ENCODE data around the gene HLF. TPM values are rescaled to one million over a fixed set of nuclear protein-coding genes. Genes with fewer than 3 reads are reported as not detected.

HLF gene
- total RNA-seq, 1 experiment from 2014 or later = not detected

DNA sequence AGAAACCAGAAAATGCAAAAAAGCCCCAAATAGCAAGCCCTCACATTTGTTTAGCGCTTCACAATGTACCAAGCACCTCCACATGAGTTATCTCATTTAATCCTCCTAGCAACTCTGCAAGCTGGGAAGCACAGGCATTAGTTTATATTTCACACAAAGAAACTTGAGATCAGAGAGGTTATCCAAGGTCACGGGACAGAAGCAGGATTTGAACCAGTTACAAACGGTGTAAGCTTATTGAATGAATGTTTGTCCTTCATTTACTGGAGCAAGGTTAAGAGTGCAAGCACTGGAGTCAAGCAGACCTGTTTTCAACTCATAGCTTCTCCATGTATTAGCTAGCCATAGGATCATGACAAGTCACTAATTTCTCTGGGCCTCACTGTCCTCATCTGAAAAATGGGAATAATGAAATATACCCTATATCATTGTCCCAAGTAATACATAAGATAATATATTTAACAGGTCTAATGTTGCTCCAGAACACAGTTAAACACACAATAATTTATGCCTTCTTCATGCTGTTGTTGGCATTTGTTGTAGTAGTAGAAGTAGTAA is 6.1 kb upstream of the HLF start:
- Histone ChIP-seq H3K79me2 (ENCODE audit: low read depth) (no peaks in the 10 kb centered on the region), H3K4me1 (replicated peaks; ENCODE audit: insufficient read depth) (0 out of 2 replicates have a peak, but pooled peaks cover 4% of the 10 kb centered on the region), H3K9me2 (ENCODE audit: insufficient read depth) (no peaks in the 10 kb centered on the region; the same call in 1 of the 2 replicates), H4K20me1 (ENCODE audit: insufficient read depth) (no peaks in the 10 kb centered on the region; the same call in 1 of the 2 replicates), H3K27me3 (ENCODE audit: insufficient read depth, low read depth) (peaks cover 39% of the 10 kb centered on the region), H2AFZ (no peak overlapping the region), H3K36me3 (ENCODE audit: low read depth) (no peaks in the 10 kb centered on the region), H3K4me3 (no peak overlapping the region), H3K27ac (no peak overlapping the region), H3K4me2 (no peak overlapping the region), H3K9me3 (ENCODE audit: insufficient read depth, low read depth) (no peaks in the 10 kb centered on the region), H3F3A (ENCODE audit: insufficient read depth, low read depth) (no peaks in the 10 kb centered on the region)
- ChIA-PET CTCF (no interaction called here), POLR2A (ENCODE audit: unreplicated experiment) (no interaction called here)
- no peak for DNase-seq
- no TSS peak for BruUV-seq (replicated peaks)
- intact Hi-C loops (cut with micrococcal nuclease; ENCODE audit: unreplicated experiment) = no loop called here
- TF ChIP-seq, protein P1, sequence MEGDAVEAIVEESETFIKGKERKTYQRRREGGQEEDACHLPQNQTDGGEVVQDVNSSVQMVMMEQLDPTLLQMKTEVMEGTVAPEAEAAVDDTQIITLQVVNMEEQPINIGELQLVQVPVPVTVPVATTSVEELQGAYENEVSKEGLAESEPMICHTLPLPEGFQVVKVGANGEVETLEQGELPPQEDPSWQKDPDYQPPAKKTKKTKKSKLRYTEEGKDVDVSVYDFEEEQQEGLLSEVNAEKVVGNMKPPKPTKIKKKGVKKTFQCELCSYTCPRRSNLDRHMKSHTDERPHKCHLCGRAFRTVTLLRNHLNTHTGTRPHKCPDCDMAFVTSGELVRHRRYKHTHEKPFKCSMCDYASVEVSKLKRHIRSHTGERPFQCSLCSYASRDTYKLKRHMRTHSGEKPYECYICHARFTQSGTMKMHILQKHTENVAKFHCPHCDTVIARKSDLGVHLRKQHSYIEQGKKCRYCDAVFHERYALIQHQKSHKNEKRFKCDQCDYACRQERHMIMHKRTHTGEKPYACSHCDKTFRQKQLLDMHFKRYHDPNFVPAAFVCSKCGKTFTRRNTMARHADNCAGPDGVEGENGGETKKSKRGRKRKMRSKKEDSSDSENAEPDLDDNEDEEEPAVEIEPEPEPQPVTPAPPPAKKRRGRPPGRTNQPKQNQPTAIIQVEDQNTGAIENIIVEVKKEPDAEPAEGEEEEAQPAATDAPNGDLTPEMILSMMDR (conservative IDR thresholded peaks at IDR 0.05) = no peak
- no peak for TF ChIP-seq EZH2 (IDR thresholded peaks at IDR 0.05; ENCODE audit: low read depth)

DNA sequence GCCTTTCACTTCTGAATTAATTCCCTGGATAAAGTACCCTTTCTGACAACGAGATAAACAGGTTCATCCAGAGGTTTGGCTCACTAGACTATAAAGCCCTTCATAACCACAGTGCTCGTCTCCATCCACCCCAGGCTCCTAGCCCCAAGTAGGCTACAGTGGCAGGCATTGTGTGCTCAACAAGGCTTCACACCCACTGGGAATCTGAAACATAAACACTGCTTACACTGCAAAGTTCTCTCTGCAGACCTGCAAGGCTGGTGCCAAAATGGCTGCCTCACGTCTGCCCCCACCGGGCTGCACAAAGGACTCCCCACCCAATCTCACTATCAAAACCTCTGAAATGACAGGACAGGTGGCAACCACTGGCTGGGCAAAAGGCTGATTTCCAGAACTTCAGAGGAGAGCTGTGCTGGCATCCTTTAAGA is 5.1 kb upstream of the HLF start:
- no peak for TF ChIP-seq EZH2 (IDR thresholded peaks at IDR 0.05; ENCODE audit: low read depth)
- TF ChIP-seq, protein P1 (conservative IDR thresholded peaks at IDR 0.05) = no peak
- Histone ChIP-seq H2AFZ (no peak overlapping the region), H3K36me3 (ENCODE audit: low read depth) (no peaks in the 10 kb centered on the region), H3K4me3 (no peak overlapping the region), H3K27me3 (ENCODE audit: insufficient read depth, low read depth) (peaks cover 39% of the 10 kb centered on the region), H3F3A (ENCODE audit: insufficient read depth, low read depth) (no peaks in the 10 kb centered on the region), H3K79me2 (ENCODE audit: low read depth) (no peaks in the 10 kb centered on the region), H3K4me1 (replicated peaks; ENCODE audit: insufficient read depth) (0 out of 2 replicates have a peak, but pooled peaks cover 4% of the 10 kb centered on the region), H3K9me3 (ENCODE audit: insufficient read depth, low read depth) (no peaks in the 10 kb centered on the region), H3K27ac (no peak overlapping the region), H3K4me2 (peak overlapping the region; percentile 22; the same call in 1 of the 2 replicates), H4K20me1 (ENCODE audit: insufficient read depth) (no peaks in the 10 kb centered on the region; the same call in 1 of the 2 replicates), H3K9me2 (ENCODE audit: insufficient read depth) (no peaks in the 10 kb centered on the region; the same call in 1 of the 2 replicates)
- BruUV-seq (replicated peaks) = no TSS peak
- ChIA-PET POLR2A (ENCODE audit: unreplicated experiment) (no interaction called here), CTCF (no interaction called here)
- intact Hi-C loops (cut with micrococcal nuclease; ENCODE audit: unreplicated experiment) = no loop called here
- no peak for DNase-seq

DNA sequence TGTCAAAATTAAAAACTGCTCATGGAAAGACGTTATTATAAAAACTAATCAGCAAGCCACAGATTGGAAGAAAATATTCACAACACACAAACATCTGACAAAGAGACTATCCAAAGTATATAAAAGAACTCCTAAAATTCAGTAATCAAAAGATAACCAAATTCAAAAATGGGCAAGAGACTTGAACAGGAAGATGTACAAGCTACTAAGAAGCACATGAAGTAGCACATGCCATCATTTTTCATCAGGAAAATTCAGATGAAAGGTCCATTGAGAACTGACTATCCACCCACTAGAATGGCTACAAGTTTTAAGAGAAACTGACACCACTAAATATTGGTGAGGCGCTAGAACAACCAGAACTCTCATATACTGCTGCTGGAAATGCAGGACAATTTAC is 3.4 kb upstream of the HLF start:
- no peaks in the 10 kb centered on the region for H3K9me3 ChIP-seq (ENCODE audit: insufficient read depth, low read depth)
- DNase-seq = no peak
- H3K4me2 ChIP-seq = no peak overlapping the region
- TF ChIP-seq, protein P1 (conservative IDR thresholded peaks at IDR 0.05) = no peak
- TF ChIP-seq EZH2 (IDR thresholded peaks at IDR 0.05; ENCODE audit: low read depth) = no peak
- no peak overlapping the region for H2AFZ ChIP-seq
- intact Hi-C loops (cut with micrococcal nuclease; ENCODE audit: unreplicated experiment) = no loop called here
- H4K20me1 ChIP-seq (ENCODE audit: insufficient read depth) = no peaks in the 10 kb centered on the region; the same call in 1 of the 2 replicates
- H3F3A ChIP-seq (ENCODE audit: insufficient read depth, low read depth) = no peaks in the 10 kb centered on the region
- ChIA-PET CTCF (no interaction called here), POLR2A (ENCODE audit: unreplicated experiment) (no interaction called here)
- no TSS peak for BruUV-seq (replicated peaks)
- no peak overlapping the region for H3K4me3 ChIP-seq
- no peak overlapping the region for H3K27ac ChIP-seq
- H3K27me3 ChIP-seq (ENCODE audit: insufficient read depth, low read depth) = peaks cover 39% of the 10 kb centered on the region
- H3K79me2 ChIP-seq (ENCODE audit: low read depth) = no peaks in the 10 kb centered on the region
- no peaks in the 10 kb centered on the region for H3K36me3 ChIP-seq (ENCODE audit: low read depth)
- no peaks in the 10 kb centered on the region for H3K9me2 ChIP-seq (ENCODE audit: insufficient read depth)
- 0 out of 2 replicates have a peak, but pooled peaks cover 4% of the 10 kb centered on the region for H3K4me1 ChIP-seq (replicated peaks; ENCODE audit: insufficient read depth)

Measured in PC-9 (cell line).